Measurements from ENCODE around the gene PLXNA4. TPM values are rescaled to one million over a fixed set of nuclear protein-coding genes. Genes with fewer than 3 reads are reported as not detected.

PLXNA4 gene
- total RNA-seq, 3 donors from 2014 or later: 0.08 to 0.38 (median 0.08) TPM

DNA sequence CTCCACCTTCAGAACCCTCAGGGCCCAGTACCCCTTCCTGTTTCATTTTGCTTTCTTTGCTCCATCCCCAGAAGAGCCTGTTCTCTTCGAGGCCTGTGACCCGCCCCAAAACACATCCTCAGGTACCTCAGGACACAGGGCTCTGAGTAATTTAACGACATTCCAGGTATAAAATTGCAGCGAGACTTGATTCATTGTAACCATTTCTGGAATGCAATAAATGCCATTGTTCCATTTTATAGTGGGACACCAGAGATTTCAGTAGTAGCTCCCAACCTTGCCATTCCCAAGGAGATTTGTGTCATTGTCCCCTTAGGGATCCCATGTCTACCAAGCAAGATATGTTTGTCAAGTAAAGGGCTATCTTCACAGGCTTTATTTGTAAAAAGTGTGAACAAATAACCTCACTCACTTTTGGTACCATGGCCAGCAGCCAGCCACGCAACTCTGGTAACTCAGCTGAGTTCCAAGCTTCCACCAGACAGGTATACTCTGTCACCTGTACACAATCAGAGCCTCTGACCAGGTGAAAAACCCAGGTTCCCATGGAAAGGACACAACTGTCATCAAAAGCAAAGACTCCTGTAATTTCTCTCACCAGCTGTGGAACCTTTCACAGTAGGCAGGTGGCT is 441.3 kb downstream of the PLXNA4 start:
- Mint-ChIP-seq H3K4me1 (ENCODE audit: low read depth) (no peaks in the 10 kb centered on the region), H3K4me3 (no peak overlapping the region), H3K9me3 (no peaks in the 10 kb centered on the region), H3K27me3 (ENCODE audit: low read depth) (no peaks in the 10 kb centered on the region), H3K36me3 (ENCODE audit: insufficient read depth) (no peaks in the 10 kb centered on the region)
- ATAC-seq (no peak), DNase-seq (no peak)

DNA sequence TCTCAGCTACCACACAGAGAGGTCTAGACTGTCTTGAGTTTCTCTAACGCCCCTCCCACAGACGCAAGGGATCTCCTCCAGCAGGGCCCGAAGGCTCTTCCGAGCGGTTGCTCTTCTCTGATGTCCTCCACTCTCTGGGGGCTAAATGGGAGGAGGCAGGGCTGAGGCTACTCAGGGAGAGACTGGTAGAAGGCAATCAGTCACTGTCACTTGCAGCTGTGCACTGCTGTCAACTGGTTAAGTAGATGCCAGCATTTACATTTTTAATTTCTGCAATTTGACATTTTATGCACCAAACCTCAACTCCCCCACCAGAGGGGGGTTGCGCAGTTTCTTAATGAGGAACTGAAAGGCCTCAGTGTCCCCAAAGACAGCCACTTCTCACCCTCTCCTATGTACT is 442.8 kb downstream of the PLXNA4 start:
- DNase-seq (no peak), ATAC-seq (no peak)
- H3K9me3 Mint-ChIP-seq: no peaks in the 10 kb centered on the region
- H3K4me1 Mint-ChIP-seq (ENCODE audit: low read depth): no peaks in the 10 kb centered on the region
- H3K36me3 Mint-ChIP-seq (ENCODE audit: insufficient read depth): no peaks in the 10 kb centered on the region
- no peaks in the 10 kb centered on the region for H3K27me3 Mint-ChIP-seq (ENCODE audit: low read depth)
- H3K4me3 Mint-ChIP-seq: no peak overlapping the region

GRCh38 chr7:132131196-132131595 is 445.1 kb downstream of the PLXNA4 start:
- Mint-ChIP-seq H3K4me1 (ENCODE audit: low read depth) (no peaks in the 10 kb centered on the region), H3K4me3 (no peak overlapping the region), H3K27me3 (ENCODE audit: low read depth) (no peaks in the 10 kb centered on the region), H3K9me3 (no peaks in the 10 kb centered on the region), H3K36me3 (ENCODE audit: insufficient read depth) (no peaks in the 10 kb centered on the region)
- ATAC-seq (no peak), DNase-seq (no peak)

DNA sequence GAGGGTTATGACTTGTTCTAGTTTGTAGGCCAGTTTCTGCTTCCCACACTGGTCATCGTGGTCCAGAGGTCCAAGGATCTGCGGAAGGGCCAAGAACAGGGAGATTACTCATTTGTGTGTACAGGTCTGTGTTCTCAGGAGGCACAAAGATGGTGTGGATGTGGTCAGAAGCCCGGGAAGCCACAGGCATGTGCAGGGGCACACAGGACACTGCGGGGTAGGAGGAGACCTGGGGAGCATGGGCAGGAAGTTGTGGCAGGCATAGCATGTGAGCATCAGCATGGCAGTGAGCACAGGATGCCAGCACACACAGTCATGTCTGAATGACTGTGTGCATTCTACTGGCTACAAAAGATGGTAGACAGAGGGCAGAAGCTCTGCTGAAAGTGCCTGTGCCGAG is 445.8 kb downstream of the PLXNA4 start:
- no peaks in the 10 kb centered on the region for H3K36me3 Mint-ChIP-seq (ENCODE audit: insufficient read depth)
- no peak for DNase-seq
- H3K9me3 Mint-ChIP-seq: no peaks in the 10 kb centered on the region
- no peaks in the 10 kb centered on the region for H3K4me1 Mint-ChIP-seq (ENCODE audit: low read depth)
- H3K27me3 Mint-ChIP-seq (ENCODE audit: low read depth): no peaks in the 10 kb centered on the region
- no peak overlapping the region for H3K4me3 Mint-ChIP-seq
- ATAC-seq: no peak

- H3K4me1 Mint-ChIP-seq (ENCODE audit: low read depth): no peaks in the 10 kb centered on the region
- no peaks in the 10 kb centered on the region for H3K36me3 Mint-ChIP-seq (ENCODE audit: insufficient read depth)
- H3K9me3 Mint-ChIP-seq: no peaks in the 10 kb centered on the region
- ATAC-seq (no peak), DNase-seq (no peak)
- peaks cover 3% of the 10 kb centered on the region for H3K27me3 Mint-ChIP-seq (ENCODE audit: low read depth)
- no peak overlapping the region for H3K4me3 Mint-ChIP-seq
These were observed 450.2 kb downstream of the PLXNA4 start for GRCh38 chr7:132125872-132126595.

GRCh38 chr7:132125096-132125495 is 451.2 kb downstream of the PLXNA4 start:
- Mint-ChIP-seq H3K27me3 (ENCODE audit: low read depth) (peaks cover 3% of the 10 kb centered on the region), H3K36me3 (ENCODE audit: insufficient read depth) (no peaks in the 10 kb centered on the region), H3K9me3 (no peaks in the 10 kb centered on the region), H3K4me3 (no peak overlapping the region), H3K4me1 (ENCODE audit: low read depth) (no peaks in the 10 kb centered on the region)
- DNase-seq: no peak
- ATAC-seq: no peak

- no peak for ATAC-seq
- no peaks in the 10 kb centered on the region for H3K36me3 Mint-ChIP-seq (ENCODE audit: insufficient read depth)
- no peaks in the 10 kb centered on the region for H3K9me3 Mint-ChIP-seq
- H3K4me3 Mint-ChIP-seq: no peak overlapping the region
- no peak for DNase-seq
- peaks cover 6% of the 10 kb centered on the region for H3K27me3 Mint-ChIP-seq (ENCODE audit: low read depth)
- H3K4me1 Mint-ChIP-seq (ENCODE audit: low read depth): no peaks in the 10 kb centered on the region
These were observed 451.7 kb downstream of the PLXNA4 start for GRCh38 chr7:132124575-132124974.

- DNase-seq: no peak
- Mint-ChIP-seq H3K36me3 (ENCODE audit: insufficient read depth) (no peaks in the 10 kb centered on the region), H3K4me1 (ENCODE audit: low read depth) (no peaks in the 10 kb centered on the region), H3K4me3 (no peak overlapping the region), H3K9me3 (no peaks in the 10 kb centered on the region), H3K27me3 (ENCODE audit: low read depth) (peaks cover 6% of the 10 kb centered on the region)
- no peak for ATAC-seq
These were observed 452.5 kb downstream of the PLXNA4 start for GRCh38 chr7:132123773-132124172.

- no peak for DNase-seq
- ATAC-seq: no peak
- H3K4me3 Mint-ChIP-seq: no peak overlapping the region
- H3K4me1 Mint-ChIP-seq (ENCODE audit: low read depth): no peaks in the 10 kb centered on the region
- H3K36me3 Mint-ChIP-seq (ENCODE audit: insufficient read depth): no peaks in the 10 kb centered on the region
- no peaks in the 10 kb centered on the region for H3K9me3 Mint-ChIP-seq
- peaks cover 6% of the 10 kb centered on the region for H3K27me3 Mint-ChIP-seq (ENCODE audit: low read depth)
These were observed 453.4 kb downstream of the PLXNA4 start for GRCh38 chr7:132122901-132123300.

- no peaks in the 10 kb centered on the region for H3K9me3 Mint-ChIP-seq
- H3K4me3 Mint-ChIP-seq: no peak overlapping the region
- no peaks in the 10 kb centered on the region for H3K36me3 Mint-ChIP-seq (ENCODE audit: insufficient read depth)
- DNase-seq: no peak
- ATAC-seq: no peak
- peaks cover 6% of the 10 kb centered on the region for H3K27me3 Mint-ChIP-seq (ENCODE audit: low read depth)
- H3K4me1 Mint-ChIP-seq (ENCODE audit: low read depth): no peaks in the 10 kb centered on the region
These were observed 454.3 kb downstream of the PLXNA4 start for GRCh38 chr7:132121987-132122386.

GRCh38 chr7:132118641-132119040 is 457.6 kb downstream of the PLXNA4 start:
- Mint-ChIP-seq H3K4me3 (no peak overlapping the region), H3K27me3 (ENCODE audit: low read depth) (peaks cover 6% of the 10 kb centered on the region), H3K4me1 (ENCODE audit: low read depth) (no peaks in the 10 kb centered on the region), H3K36me3 (ENCODE audit: insufficient read depth) (no peaks in the 10 kb centered on the region), H3K9me3 (no peaks in the 10 kb centered on the region)
- no peak for DNase-seq
- ATAC-seq: no peak

GRCh38 chr7:132117636-132118035 is 458.6 kb downstream of the PLXNA4 start:
- no peaks in the 10 kb centered on the region for H3K4me1 Mint-ChIP-seq (ENCODE audit: low read depth)
- peaks cover 6% of the 10 kb centered on the region for H3K27me3 Mint-ChIP-seq (ENCODE audit: low read depth)
- no peak for ATAC-seq
- H3K9me3 Mint-ChIP-seq: no peaks in the 10 kb centered on the region
- no peak overlapping the region for H3K4me3 Mint-ChIP-seq
- no peaks in the 10 kb centered on the region for H3K36me3 Mint-ChIP-seq (ENCODE audit: insufficient read depth)
- no peak for DNase-seq

- Mint-ChIP-seq H3K4me1 (ENCODE audit: low read depth) (no peaks in the 10 kb centered on the region), H3K9me3 (no peaks in the 10 kb centered on the region), H3K4me3 (no peak overlapping the region), H3K36me3 (ENCODE audit: insufficient read depth) (no peaks in the 10 kb centered on the region), H3K27me3 (ENCODE audit: low read depth) (peaks cover 3% of the 10 kb centered on the region)
- ATAC-seq: no peak
- no peak for DNase-seq
These were observed 459.1 kb downstream of the PLXNA4 start for GRCh38 chr7:132117181-132117580.

GRCh38 chr7:132116369-132116768 is 459.9 kb downstream of the PLXNA4 start:
- Mint-ChIP-seq H3K4me1 (ENCODE audit: low read depth) (no peaks in the 10 kb centered on the region), H3K9me3 (no peaks in the 10 kb centered on the region), H3K27me3 (ENCODE audit: low read depth) (peaks cover 3% of the 10 kb centered on the region), H3K4me3 (no peak overlapping the region), H3K36me3 (ENCODE audit: insufficient read depth) (no peaks in the 10 kb centered on the region)
- ATAC-seq (no peak), DNase-seq (no peak)

DNA sequence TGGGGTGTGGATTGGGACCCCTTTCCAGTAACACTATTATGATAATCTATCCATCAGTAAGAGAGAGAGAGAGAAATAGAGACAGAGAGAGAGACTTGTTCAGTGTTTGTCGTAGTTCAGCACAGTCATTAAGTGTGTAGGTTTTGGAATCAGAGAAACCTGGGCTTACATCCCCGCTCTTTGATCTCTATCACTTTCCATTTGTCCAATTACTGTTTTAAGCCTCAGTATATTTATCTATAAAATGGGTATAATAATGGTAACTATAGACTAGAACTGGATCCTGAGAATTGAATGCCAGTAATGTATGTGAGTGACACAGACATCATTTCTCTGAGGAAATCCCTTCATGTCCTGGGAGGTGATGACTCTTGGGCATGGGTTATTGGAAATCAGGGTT is 460.5 kb downstream of the PLXNA4 start:
- Mint-ChIP-seq H3K36me3 (ENCODE audit: insufficient read depth) (no peaks in the 10 kb centered on the region), H3K9me3 (no peaks in the 10 kb centered on the region), H3K27me3 (ENCODE audit: low read depth) (peaks cover 3% of the 10 kb centered on the region), H3K4me1 (ENCODE audit: low read depth) (no peaks in the 10 kb centered on the region), H3K4me3 (no peak overlapping the region)
- no peak for ATAC-seq
- DNase-seq: no peak
